GM12878 (cell line): Measurements from ENCODE around the gene EHD1. TPM values are rescaled to one million over a fixed set of nuclear protein-coding genes. Genes with fewer than 3 reads are reported as not detected.

ENCODE experiments used
- BHLHE40 ChIP-seq, 2 experiments: fragments of 450-650 bp in 1 of 2; IDR thresholded peaks; 2 replicates each; pipeline ENCODE4 v1.6.1; 2011 to 2017; ENCODE audit warnings: low read depth in 2 of 2, borderline replicate concordance in 1 of 2, improper control_type of control experiment in 1 of 2, low read length in 1 of 2, mild to moderate bottlenecking in 1 of 2
- CBX5 ChIP-seq: sonication (generic); IDR thresholded peaks from 2 replicates; pipeline ENCODE4 v1.6.1; 2016; ENCODE audit warnings: low read depth, moderate library complexity, mild to moderate bottlenecking, inconsistent platforms
- CHD2 ChIP-seq: IDR thresholded peaks from 2 replicates; pipeline ENCODE4 v1.6.1; 2011; ENCODE audit warnings: low read depth, low read length, improper control_type of control experiment, borderline replicate concordance
- CREB1 ChIP-seq: IDR thresholded peaks from 2 replicates; pipeline ENCODE4 v1.6.1; 2012; ENCODE audit warnings: low read depth, mild to moderate bottlenecking, inconsistent platforms
- HCFC1 ChIP-seq: fragments of 150-350 bp; IDR thresholded peaks from 2 replicates; pipeline ENCODE4 v1.6.1; 2014; ENCODE audit warnings: low read length
- NFXL1 ChIP-seq: fragments of 450-650 bp; IDR thresholded peaks from 2 replicates; pipeline ENCODE4 v1.6.1; 2017; ENCODE audit warnings: antibody characterized with exemption, mild to moderate bottlenecking, borderline replicate concordance
- NR2C2 ChIP-seq: IDR thresholded peaks from 2 replicates; pipeline ENCODE4 v1.6.1; 2011; ENCODE audit warnings: borderline replicate concordance, low read depth; ENCODE audit not compliant: control insufficient read depth, insufficient read length
- NR2F1 ChIP-seq: fragments of 450-650 bp; conservative IDR thresholded peaks from 2 replicates; pipeline ENCODE4 v1.6.1; 2017; ENCODE audit warnings: mild to moderate bottlenecking
- PAX8 ChIP-seq: fragments of 450-650 bp; IDR thresholded peaks from 2 replicates; pipeline ENCODE4 v1.6.1; 2017; ENCODE audit warnings: mild to moderate bottlenecking, moderate library complexity
- POLR2A ChIP-seq: IDR thresholded peaks from 2 replicates; pipeline ENCODE4 v1.6.1; 2011; ENCODE audit warnings: low read depth, mild to moderate bottlenecking, low read length
- SREBF1 ChIP-seq: IDR thresholded peaks from 2 replicates; pipeline ENCODE4 v1.6.1; 2012; ENCODE audit warnings: mild to moderate bottlenecking, low read length
- SRF ChIP-seq, 2 experiments: IDR thresholded peaks; 2 replicates each; pipeline ENCODE4 v1.6.1; 2011; ENCODE audit warnings: low read depth in 2 of 2, low read length in 2 of 2, mild to moderate bottlenecking in 1 of 2, moderate library complexity in 1 of 2
- ZNF207 ChIP-seq: fragments of 450-650 bp; IDR thresholded peaks from 2 replicates; pipeline ENCODE4 v1.6.1; 2014; ENCODE audit warnings: antibody characterized with exemption, mild to moderate bottlenecking, borderline replicate concordance
- ZNF622 ChIP-seq: fragments of 450-650 bp; IDR thresholded peaks from 2 replicates; pipeline ENCODE4 v1.6.1; 2017; ENCODE audit warnings: mild to moderate bottlenecking, inconsistent platforms
- ZZZ3 ChIP-seq: IDR thresholded peaks from 2 replicates; pipeline ENCODE4 v1.6.1; 2011; ENCODE audit warnings: low read depth; ENCODE audit not compliant: control insufficient read depth, insufficient read length
- polyA plus RNA-seq, 11 experiments: library from polyadenylated mRNA; depleted of rRNA in 4 of 11; unstranded in 6 of 11; stranded (reverse) in 5 of 11; fragments of >200 nt; fragmentation: Nextera tagmentation in 4 of 11; fragmentation: Illumina TruSeq in 1 of 11; extraction: Ambion mirVana in 4 of 11; extraction: Trizol in 1 of 11; gene quantifications; 1 replicate in 1 of 11; 2 replicates in 10 of 11; pipeline versions ENCODE4 v1.2.1 to v1.2.3, GENCODE V29; 2011 to 2016; ENCODE audit warnings: inconsistent platforms in 2 of 11, missing spikeins in 2 of 11, low read depth in 1 of 11
- total RNA-seq, 4 experiments: library from RNA; depleted of rRNA in 3 of 4; stranded (reverse); fragments of >200 nt in 3 of 4; fragmentation: Illumina TruSeq in 1 of 4; extraction: Trizol in 1 of 4; gene quantifications; 2 replicates each; pipeline versions ENCODE4 v1.2.1 to v1.2.3, GENCODE V29; 2013 to 2021
- TF ChIP-seq, protein P1 (sequence below): IDR thresholded peaks from 2 replicates; pipeline ENCODE4 v1.6.1; 2012; ENCODE audit warnings: low read depth, low read length, improper control_type of control experiment
- TF ChIP-seq, protein P2 (sequence below): IDR thresholded peaks from 2 replicates; pipeline ENCODE4 v1.6.1; 2011; ENCODE audit warnings: borderline replicate concordance, low read depth, mild to moderate bottlenecking, moderate library complexity, low read length; ENCODE audit not compliant: insufficient read depth, poor library complexity, severe bottlenecking
- TF ChIP-seq, protein P3 (sequence below): fragments of 450-650 bp; IDR thresholded peaks from 2 replicates; pipeline ENCODE4 v1.6.1; 2016; ENCODE audit warnings: mild to moderate bottlenecking
- TF ChIP-seq, protein P4 (sequence below): fragments of 450-650 bp; conservative IDR thresholded peaks from 2 replicates; pipeline ENCODE4 v1.6.1; 2017; ENCODE audit warnings: mild to moderate bottlenecking, moderate library complexity
- TF ChIP-seq, protein P5 (sequence below): fragments of 150-350 bp; IDR thresholded peaks from 2 replicates; pipeline ENCODE4 v1.6.1; 2016; ENCODE audit warnings: low read depth, low read length

The EHD1 gene
- total and polyA plus RNA-seq, 10 of the 15 experiments (the other 5 are each of a cell fraction or from before 2014, with no cell fraction given) = 1.0 to 165 (median 66.5) TPM

DNA sequence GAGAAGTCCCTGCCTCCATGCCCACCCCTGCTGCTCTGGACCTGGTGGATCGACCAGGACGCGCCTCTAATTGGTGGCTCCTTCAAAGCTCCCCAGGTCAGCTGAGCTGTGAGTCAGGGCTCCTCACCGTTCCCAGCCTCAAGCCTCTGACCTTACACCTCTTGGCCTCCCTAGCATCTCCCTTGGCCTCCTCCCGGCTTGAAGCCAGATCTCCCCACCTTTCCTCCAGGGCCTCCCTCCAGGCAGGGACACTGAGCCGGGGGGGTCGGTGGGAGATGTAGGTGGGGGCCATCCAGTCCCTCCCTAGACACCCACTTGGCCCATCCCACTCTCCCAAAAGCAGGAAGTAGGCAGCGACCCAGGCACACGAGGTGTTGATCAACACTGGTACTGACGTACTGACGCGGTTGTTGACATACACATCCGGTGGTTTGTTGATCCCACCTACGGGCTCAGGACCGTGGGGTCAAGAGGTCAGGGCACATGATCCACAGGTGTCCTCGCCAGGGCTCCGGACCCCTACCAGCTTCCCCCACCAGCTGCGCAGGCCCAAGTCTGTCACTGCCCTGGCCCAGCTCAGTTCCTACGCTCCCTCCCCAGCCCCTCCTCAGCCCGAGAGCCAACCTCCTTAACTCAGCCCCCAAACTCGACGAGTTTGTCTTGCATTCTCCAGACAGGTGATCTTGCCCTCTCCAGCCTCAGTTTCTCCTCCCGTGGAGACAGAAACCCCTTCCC, 37.8 kb upstream of the EHD1 start (continued):
- TF ChIP-seq NFXL1 = no peak
- TF ChIP-seq CHD2 = no peak
- TF ChIP-seq, protein P1, sequence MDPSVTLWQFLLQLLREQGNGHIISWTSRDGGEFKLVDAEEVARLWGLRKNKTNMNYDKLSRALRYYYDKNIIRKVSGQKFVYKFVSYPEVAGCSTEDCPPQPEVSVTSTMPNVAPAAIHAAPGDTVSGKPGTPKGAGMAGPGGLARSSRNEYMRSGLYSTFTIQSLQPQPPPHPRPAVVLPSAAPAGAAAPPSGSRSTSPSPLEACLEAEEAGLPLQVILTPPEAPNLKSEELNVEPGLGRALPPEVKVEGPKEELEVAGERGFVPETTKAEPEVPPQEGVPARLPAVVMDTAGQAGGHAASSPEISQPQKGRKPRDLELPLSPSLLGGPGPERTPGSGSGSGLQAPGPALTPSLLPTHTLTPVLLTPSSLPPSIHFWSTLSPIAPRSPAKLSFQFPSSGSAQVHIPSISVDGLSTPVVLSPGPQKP = no peak
- no peak for TF ChIP-seq SREBF1
- TF ChIP-seq ZNF622 = no peak
- peak; percentile 97 for TF ChIP-seq NR2F1
- TF ChIP-seq, protein P2, sequence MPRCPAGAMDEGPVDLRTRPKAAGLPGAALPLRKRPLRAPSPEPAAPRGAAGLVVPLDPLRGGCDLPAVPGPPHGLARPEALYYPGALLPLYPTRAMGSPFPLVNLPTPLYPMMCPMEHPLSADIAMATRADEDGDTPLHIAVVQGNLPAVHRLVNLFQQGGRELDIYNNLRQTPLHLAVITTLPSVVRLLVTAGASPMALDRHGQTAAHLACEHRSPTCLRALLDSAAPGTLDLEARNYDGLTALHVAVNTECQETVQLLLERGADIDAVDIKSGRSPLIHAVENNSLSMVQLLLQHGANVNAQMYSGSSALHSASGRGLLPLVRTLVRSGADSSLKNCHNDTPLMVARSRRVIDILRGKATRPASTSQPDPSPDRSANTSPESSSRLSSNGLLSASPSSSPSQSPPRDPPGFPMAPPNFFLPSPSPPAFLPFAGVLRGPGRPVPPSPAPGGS = no peak
- TF ChIP-seq POLR2A = no peak; the same call in 1 of the 2 replicates
- no peak for TF ChIP-seq NR2C2
- TF ChIP-seq ZZZ3 = no peak
- TF ChIP-seq HCFC1 = no peak
- peak; percentile 80; the same call in 1 of the 2 replicates for TF ChIP-seq CREB1
- TF ChIP-seq BHLHE40 (IDR thresholded peaks at IDR 0.05; ENCODE audit: borderline replicate concordance in 1 of 2, low read depth in 2 of 2, low read length in 1 of 2) = peak; percentile 71 to 83
- no peak for TF ChIP-seq PAX8
- no peak for TF ChIP-seq CBX5
- TF ChIP-seq, protein P3, sequence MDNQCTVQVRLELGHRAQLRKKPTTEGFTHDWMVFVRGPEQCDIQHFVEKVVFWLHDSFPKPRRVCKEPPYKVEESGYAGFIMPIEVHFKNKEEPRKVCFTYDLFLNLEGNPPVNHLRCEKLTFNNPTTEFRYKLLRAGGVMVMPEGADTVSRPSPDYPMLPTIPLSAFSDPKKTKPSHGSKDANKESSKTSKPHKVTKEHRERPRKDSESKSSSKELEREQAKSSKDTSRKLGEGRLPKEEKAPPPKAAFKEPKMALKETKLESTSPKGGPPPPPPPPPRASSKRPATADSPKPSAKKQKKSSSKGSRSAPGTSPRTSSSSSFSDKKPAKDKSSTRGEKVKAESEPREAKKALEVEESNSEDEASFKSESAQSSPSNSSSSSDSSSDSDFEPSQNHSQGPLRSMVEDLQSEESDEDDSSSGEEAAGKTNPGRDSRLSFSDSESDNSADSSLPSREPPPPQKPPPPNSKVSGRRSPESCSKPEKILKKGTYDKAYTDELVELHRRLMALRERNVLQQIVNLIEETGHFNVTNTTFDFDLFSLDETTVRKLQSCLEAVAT = peak; percentile 15; the same call in 1 of the 2 replicates
- TF ChIP-seq, protein P4, sequence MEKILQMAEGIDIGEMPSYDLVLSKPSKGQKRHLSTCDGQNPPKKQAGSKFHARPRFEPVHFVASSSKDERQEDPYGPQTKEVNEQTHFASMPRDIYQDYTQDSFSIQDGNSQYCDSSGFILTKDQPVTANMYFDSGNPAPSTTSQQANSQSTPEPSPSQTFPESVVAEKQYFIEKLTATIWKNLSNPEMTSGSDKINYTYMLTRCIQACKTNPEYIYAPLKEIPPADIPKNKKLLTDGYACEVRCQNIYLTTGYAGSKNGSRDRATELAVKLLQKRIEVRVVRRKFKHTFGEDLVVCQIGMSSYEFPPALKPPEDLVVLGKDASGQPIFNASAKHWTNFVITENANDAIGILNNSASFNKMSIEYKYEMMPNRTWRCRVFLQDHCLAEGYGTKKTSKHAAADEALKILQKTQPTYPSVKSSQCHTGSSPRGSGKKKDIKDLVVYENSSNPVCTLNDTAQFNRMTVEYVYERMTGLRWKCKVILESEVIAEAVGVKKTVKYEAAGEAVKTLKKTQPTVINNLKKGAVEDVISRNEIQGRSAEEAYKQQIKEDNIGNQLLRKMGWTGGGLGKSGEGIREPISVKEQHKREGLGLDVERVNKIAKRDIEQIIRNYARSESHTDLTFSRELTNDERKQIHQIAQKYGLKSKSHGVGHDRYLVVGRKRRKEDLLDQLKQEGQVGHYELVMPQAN = no peak; the same call in 1 of the 2 replicates
- TF ChIP-seq SRF (IDR thresholded peaks at IDR 0.05; ENCODE audit: low read depth in 2 of 2, low read length in 2 of 2) = no peak
- TF ChIP-seq ZNF207 = no peak
- TF ChIP-seq, protein P5, sequence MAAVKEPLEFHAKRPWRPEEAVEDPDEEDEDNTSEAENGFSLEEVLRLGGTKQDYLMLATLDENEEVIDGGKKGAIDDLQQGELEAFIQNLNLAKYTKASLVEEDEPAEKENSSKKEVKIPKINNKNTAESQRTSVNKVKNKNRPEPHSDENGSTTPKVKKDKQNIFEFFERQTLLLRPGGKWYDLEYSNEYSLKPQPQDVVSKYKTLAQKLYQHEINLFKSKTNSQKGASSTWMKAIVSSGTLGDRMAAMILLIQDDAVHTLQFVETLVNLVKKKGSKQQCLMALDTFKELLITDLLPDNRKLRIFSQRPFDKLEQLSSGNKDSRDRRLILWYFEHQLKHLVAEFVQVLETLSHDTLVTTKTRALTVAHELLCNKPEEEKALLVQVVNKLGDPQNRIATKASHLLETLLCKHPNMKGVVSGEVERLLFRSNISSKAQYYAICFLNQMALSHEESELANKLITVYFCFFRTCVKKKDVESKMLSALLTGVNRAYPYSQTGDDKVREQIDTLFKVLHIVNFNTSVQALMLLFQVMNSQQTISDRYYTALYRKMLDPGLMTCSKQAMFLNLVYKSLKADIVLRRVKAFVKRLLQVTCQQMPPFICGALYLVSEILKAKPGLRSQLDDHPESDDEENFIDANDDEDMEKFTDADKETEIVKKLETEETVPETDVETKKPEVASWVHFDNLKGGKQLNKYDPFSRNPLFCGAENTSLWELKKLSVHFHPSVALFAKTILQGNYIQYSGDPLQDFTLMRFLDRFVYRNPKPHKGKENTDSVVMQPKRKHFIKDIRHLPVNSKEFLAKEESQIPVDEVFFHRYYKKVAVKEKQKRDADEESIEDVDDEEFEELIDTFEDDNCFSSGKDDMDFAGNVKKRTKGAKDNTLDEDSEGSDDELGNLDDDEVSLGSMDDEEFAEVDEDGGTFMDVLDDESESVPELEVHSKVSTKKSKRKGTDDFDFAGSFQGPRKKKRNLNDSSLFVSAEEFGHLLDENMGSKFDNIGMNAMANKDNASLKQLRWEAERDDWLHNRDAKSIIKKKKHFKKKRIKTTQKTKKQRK = no peak
